Upper lobe of left lung (tissue), 4 donors: Measurements from ENCODE around the gene KIF26B.

Source experiments
- CTCF ChIP-seq, 6 experiments: fragments of 450-650 bp in 4 of 6; fragments of 200-600 bp in 2 of 6; sonication (generic) in 2 of 6; IDR thresholded peaks; one replicate each; pipeline ENCODE4 v1.5.1; 2016 to 2019; ENCODE audit warnings: antibody characterized with exemption in 6 of 6
- POLR2AphosphoS5 ChIP-seq, 2 donors: sonication (generic); formaldehyde crosslinking; IDR thresholded peaks; one replicate each; pipeline ENCODE4 v1.5.1; 2017; ENCODE audit warnings: antibody characterized with exemption in 2 of 2

GRCh38 chr1:245181158-245181517 is 26.4 kb downstream of the KIF26B start:
- TF ChIP-seq CTCF (IDR thresholded peaks at IDR 0.05) (no peak), POLR2AphosphoS5 (IDR thresholded peaks at IDR 0.05) (no peak)
